Ramos (cell line): ENCODE measurements around the gene PSMG3.

Experiments
- in situ Hi-C: fragments of 300-500 bp; cut with MboI; formaldehyde crosslinking; loops from one replicate; pipeline ENCODE4 v1.14.3; 2022; ENCODE audit warnings: low sequenced_read_pairs; ENCODE audit not compliant: unreplicated experiment

PSMG3 gene

GRCh38 chr7:1584700-1585099 lies 14.9 kb upstream of the PSMG3 start:
- in situ Hi-C loops = loop anchor here (10.0 to 25.0 kb wide), 3 partner anchors 180 to 753 kb away; no protein-coding TSS in a partner anchor

- in situ Hi-C loops = loop anchor here (10.0 to 25.0 kb wide), 3 partner anchors 181 to 754 kb away; no protein-coding TSS in a partner anchor
Observed at GRCh38 chr7:1583241-1583930, 13.6 kb upstream of the PSMG3 start.

GRCh38 chr7:1580422-1581030 lies 10.7 kb upstream of the PSMG3 start:
- in situ Hi-C loops = loop anchor here (10.0 to 25.0 kb wide), 3 partner anchors 184 to 757 kb away; no protein-coding TSS in a partner anchor

- in situ Hi-C loops = loop anchor here (10.0 to 25.0 kb wide), 3 partner anchors 185 to 758 kb away; no protein-coding TSS in a partner anchor
Observed at GRCh38 chr7:1579481-1580421, 9.9 kb upstream of the PSMG3 start.

- in situ Hi-C loops = loop anchor here (25.0 kb wide), 1 partner anchor 759 kb away; no protein-coding TSS in a partner anchor
Observed at GRCh38 chr7:1578513-1578912, 8.7 kb upstream of the PSMG3 start.

- in situ Hi-C loops = loop anchor here (25.0 kb wide), 1 partner anchor 761 kb away; no protein-coding TSS in a partner anchor
Observed at GRCh38 chr7:1576521-1577253, 6.9 kb upstream of the PSMG3 start.

GRCh38 chr7:1575809-1576208 lies 6.0 kb upstream of the PSMG3 start:
- in situ Hi-C loops = loop anchor here (25.0 kb wide), 1 partner anchor 761 kb away; no protein-coding TSS in a partner anchor

- in situ Hi-C loops = no loop called here
Observed at GRCh38 chr7:1572111-1572822, 2.4 kb upstream of the PSMG3 start.

GRCh38 chr7:1569440-1569832 lies 396 bp downstream of the PSMG3 start:
- in situ Hi-C loops = no loop called here

- in situ Hi-C loops = no loop called here
Observed at GRCh38 chr7:1569016-1569415, 816 bp downstream of the PSMG3 start.

GRCh38 chr7:1567896-1568510 lies 1.8 kb downstream of the PSMG3 start:
- in situ Hi-C loops = no loop called here

GRCh38 chr7:1567049-1567771 lies 2.6 kb downstream of the PSMG3 start:
- in situ Hi-C loops = no loop called here

GRCh38 chr7:1566687-1567048 lies 3.2 kb downstream of the PSMG3 start:
- in situ Hi-C loops = no loop called here

- in situ Hi-C loops = no loop called here
Observed at GRCh38 chr7:1564603-1565022, 5.2 kb downstream of the PSMG3 start.

GRCh38 chr7:1563981-1564602 lies 5.7 kb downstream of the PSMG3 start:
- in situ Hi-C loops = no loop called here

GRCh38 chr7:1562597-1563051 lies 7.2 kb downstream of the PSMG3 start:
- in situ Hi-C loops = no loop called here

- in situ Hi-C loops = no loop called here
Observed at GRCh38 chr7:1562116-1562515, 7.7 kb downstream of the PSMG3 start.
